IPS-18c (cell line): ENCODE data around the gene IPCEF1.
"Not testable (repeated sequence)": the region's sequence is repeated elsewhere in the genome, so short reads cannot be mapped to it uniquely, and the experiment has no call there.

ENCODE experiments used
- H3K4me3 ChIP-seq: 2 replicates; pipeline ENCODE4 v1.7.0; 2013; ENCODE audit warnings: low read depth, mild to moderate bottlenecking, low read length, moderate library complexity; ENCODE audit not compliant: insufficient read depth
- H3K9me3 ChIP-seq: one replicate; pipeline ENCODE4 v1.6.1; 2013; ENCODE audit warnings: mild to moderate bottlenecking, low read length, moderate library complexity; ENCODE audit not compliant: control insufficient read depth, insufficient read depth

IPCEF1 gene

DNA sequence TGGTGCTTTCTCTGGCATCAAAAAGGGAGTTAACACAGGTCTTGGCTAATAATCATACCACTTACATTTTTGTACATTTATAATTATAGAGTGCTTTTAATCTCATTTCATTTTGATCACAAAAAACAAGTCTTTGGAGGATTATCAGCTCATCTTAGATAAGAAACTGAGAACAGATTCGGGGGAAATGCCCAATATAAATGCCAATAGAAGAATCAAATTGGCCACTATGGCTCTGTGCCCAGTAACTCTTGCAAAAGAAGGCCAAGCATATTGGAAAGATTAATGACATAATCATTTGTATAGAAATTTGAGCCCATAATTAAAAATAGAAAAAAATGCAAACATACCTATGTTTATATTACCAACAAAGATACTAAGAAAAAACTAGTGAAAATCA lies 42.5 kb downstream of the IPCEF1 start:
- no peaks in the 10 kb centered on the region for H3K9me3 ChIP-seq

DNA sequence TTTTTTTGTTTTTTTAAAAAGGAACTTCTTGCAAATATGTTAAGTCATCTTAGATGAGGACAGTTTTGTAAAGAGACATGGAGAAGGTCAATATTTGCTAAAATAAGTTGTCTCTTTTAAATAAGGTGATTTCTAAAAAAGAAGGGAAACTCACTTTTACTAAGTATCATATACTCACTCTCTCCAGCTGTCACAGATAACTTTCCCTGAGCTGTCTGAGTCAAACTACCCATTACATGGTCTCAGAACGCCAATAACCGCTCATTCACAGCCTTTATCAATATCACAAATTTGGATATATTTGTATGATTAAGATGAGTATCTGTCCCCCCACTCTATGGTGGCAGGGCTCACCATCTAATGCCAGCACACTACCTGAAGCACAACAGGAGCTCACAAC lies 47.6 kb downstream of the IPCEF1 start:
- Histone ChIP-seq H3K4me3 (no peak overlapping the region), H3K9me3 (peaks cover 4% of the 10 kb centered on the region)

More for the DNA sequence above, 42.5 kb downstream of the IPCEF1 start:
- no peak overlapping the region for H3K4me3 ChIP-seq

DNA sequence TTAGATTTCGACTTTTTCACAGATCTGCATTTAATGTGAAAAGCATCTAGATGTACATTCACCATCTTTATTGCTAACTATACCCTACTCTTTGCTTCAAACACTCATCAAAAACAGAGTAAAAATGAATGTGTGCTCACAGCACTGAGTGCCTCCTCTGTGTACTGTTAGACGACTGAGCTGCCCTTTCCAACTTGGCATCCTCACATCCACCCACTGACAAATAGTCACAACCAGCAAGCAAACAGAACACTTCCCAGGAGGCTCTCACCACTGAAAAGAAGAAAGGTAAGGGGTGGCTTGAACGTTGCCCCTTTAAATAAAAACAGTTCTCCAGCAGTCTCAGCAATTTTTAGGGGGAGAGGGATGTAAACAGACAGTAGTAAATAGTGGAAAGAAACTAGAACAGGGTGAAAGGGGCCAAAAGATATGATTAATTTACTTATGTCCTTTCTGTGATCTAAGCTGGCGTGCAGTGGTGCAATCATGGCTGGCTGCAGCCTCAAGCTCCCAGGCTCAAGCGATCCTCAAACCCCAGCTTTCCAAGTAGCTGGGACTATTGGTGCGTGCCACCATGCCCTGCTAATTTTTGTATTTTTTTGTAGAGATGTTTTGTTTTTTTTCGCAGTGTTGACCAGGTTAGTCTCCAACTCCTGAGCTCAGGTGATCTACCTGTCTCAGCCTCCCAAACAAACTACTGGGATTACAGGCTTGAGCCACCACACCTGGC lies 48.7 kb downstream of the IPCEF1 start:
- H3K4me3 ChIP-seq, result no peak overlapping the region
- peaks cover 4% of the 10 kb centered on the region for H3K9me3 ChIP-seq

DNA sequence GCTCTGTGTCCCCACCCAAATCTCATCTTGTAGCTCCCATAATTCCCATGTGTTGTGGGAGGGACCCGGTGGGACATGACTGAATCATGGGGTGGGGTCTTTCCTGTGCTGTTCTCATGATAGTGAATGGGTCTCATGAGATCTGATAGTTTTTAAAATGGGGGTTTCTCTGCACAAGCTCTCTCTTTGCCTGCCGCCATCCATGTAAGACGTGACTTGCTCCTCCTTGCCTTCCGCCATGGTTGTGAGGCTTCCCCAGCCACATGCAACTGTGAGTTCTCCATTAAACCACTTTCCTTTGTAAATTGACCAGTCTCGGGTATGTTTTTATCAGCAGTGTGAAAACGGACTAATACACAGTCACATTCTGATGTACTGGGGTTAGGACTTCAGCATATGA lies 49.5 kb downstream of the IPCEF1 start:
- not testable (repeated sequence) for H3K4me3 ChIP-seq, H3K9me3 ChIP-seq

DNA sequence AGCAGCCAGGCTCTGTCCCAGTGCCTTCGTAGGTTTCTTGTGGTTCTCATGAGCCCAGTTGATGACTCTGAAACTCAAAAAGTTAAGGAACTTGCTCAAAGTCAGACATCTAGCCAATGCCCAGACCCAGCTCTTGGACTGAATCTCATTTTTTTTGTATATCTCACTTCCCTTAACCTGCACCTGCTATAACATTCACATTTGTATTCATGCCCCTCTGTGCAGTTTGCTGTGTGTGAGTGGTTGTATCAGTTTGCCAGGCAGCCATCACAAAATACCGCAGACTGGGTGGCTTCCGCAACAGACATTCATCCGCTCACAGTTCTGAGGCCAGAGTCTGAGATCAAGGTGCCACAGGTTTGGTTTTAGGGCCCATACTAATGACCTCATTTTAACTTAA lies 49.9 kb downstream of the IPCEF1 start:
- Histone ChIP-seq H3K9me3 (peaks cover 4% of the 10 kb centered on the region), H3K4me3 (no peak overlapping the region)

DNA sequence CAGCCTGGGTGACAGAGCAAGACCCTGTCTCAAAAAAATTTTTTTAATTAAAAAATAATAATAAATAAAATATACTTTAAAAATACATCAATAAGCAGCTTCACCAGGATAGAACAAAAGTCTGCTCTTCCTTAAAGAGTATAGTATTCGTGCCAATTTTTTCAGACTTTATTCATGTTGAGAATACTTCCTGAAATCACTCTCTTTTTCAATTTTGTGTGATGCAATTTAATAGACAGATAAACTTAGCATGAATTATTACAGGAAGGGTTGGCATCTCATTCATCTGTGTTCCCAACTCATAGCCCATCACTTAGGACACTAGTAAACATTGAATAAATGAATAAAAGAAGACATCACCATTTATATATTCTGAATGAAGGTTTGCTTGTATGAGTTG lies 52.4 kb downstream of the IPCEF1 start:
- Histone ChIP-seq H3K9me3 (peaks cover 4% of the 10 kb centered on the region), H3K4me3 (no peak overlapping the region)

DNA sequence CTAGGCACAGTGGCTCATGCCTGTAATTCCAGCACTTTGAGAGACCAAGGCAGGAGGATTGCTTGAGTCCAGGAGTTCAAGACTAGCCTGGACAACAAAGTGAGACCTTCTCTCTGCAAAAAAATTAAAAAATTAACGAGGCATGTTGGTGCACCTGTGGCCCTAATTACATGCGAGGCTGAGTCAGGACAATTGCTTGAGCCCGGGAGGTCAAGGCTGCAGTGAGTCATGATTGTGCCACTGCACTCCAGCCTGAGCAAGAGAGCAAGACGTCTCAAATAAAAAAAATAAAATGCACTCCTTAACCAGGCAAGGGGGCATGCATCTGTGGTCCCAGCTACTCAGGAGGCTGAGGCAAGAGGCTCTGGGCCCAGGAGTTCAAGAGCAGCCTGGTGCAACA lies 53.0 kb downstream of the IPCEF1 start:
- H3K4me3 ChIP-seq, H3K9me3 ChIP-seq: not testable (repeated sequence)

DNA sequence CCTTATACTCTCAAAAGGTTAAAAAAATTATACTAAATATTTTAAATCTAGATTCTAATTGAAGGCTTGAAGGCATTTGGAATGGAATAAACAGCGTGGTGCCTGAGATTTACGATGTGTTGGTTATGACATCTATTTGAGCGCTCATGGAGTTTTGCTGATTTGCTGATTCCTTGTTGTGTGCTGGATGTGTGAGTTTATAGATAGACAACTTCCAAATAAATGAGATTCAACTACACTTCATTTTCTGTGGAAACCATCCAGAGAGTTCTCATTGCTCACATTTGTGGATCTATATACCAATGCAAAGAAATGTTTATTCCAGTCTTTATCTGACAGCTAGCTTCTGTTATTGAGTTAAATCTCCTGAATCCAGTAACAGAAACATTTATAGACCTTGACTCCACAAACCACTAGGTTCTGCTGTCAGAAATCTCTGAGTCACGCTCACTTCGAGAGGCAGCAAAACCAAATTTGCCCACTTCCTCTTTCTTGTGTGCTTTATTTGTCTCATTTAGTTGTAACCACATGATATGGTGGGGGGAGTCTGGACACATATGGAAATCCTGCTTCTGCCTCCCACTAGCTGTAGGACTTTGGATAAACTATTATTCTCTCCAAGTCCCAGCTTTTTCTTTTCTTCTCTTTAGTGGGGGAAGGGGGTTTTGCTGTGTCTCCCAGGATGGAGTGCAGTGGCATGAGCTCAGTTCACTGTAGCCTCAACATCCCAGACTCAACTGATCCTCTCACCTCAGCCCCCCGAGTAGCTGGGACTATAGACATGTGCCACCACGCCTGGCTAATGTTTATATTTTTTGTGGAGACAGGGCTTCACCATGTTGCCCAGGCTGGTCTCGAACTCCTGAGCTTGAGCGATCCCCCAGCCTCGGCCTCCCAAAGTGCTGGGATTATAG lies 54.5 kb downstream of the IPCEF1 start:
- peaks cover 2% of the 10 kb centered on the region for H3K9me3 ChIP-seq

DNA sequence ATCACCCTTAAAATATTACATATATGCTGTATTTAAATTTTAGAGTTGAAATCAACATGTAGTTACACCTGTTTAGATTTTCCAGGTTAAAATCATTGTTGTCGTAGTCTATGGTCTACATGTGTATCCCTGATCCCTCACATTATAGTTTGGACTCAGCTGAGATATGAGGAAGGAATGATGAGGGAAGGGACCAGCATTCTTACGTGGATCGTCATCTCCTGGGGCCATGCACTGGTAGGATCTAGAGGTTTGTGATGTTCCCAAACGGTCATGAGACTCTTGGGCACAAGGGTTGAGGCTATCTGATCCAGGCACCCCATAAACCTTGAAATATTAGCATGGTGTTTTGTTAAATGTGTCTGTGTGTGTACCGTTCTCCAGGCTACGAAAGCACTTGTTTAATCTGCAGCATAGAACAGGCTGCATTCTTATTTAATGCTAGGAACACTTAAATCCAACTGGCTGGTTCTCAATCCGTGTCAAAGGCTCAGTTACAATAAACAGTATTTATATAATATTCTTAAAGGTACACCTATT lies 55.4 kb downstream of the IPCEF1 start:
- Histone ChIP-seq H3K4me3 (no peak overlapping the region), H3K9me3 (no peaks in the 10 kb centered on the region)

More for the DNA sequence above, 54.5 kb downstream of the IPCEF1 start:
- no peak overlapping the region for H3K4me3 ChIP-seq

DNA sequence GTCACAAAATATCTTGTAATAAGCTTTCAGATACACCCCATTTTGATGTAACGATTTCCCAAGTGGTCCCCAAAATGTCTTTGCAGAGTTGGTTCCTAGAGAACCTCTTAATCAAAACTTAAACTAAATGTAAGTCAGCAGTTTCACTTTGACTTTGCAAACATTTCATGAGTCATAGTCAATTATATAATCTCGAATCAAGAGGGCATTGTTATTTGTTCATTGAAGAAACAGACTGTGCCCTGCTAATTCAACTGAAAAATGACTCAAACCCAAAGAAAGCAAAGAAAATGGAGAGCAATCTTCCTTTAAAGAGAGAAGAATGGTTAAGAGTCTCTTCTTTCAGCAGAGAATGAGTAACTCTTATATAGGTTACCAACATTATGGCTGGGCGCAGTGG lies 58.3 kb downstream of the IPCEF1 start:
- Histone ChIP-seq H3K9me3 (no peaks in the 10 kb centered on the region), H3K4me3 (no peak overlapping the region)

DNA sequence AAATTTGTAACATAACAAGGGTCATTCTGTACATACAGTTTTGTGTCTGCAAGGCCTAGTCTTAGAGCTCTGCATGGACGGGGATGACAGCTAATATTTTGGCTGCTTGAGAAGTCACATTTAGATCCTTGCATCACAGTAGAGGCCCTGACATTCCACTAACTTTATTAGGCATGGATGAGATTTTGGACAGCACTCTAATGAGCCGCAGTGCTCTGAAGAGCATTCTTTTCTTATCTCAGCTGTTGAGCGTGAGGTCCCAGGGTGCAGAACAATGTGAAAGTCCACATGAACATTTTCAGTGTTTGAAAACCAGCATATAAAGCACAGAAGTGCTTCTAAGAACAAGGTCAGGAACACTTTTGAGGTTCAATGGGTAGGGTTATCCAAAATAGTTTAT lies 58.9 kb downstream of the IPCEF1 start:
- H3K9me3 ChIP-seq, result no peaks in the 10 kb centered on the region
- H3K4me3 ChIP-seq, result no peak overlapping the region

DNA sequence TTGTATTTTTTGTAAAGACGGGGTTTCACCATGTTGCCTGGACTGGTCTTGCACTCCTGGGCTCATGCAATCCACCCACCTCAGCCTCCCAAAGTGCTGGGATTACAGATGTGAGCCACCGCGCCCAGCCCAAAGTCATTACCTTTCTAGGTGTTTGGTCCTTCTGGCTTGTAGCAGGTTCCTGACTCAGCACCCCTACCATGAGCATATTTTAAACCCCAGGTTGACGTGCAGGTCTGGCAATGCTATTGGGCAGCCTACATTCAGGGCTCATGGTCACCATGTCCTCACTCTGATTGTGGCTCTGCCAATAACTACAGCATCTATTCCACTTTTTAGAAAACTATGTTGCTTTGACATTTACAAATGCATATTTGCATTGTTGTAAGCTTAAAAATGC lies 59.4 kb downstream of the IPCEF1 start:
- no peaks in the 10 kb centered on the region for H3K9me3 ChIP-seq

DNA sequence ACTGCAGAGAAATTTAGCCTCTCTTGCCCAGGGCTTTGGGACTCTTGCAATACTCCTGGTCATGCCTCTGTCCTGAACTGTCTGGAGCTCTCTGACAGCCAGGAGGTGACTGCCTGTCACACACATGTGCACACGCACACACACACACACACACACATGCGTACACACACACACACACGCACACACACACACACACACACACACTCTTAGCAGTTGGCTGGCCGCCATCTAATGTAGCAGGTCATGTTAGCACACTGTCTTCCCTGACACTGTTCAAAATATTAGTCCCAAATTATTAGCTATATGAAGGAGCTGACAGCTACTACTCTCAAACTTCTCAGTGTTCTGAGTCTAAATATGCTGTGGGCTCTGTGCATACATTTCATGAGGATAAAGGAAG lies 60.9 kb downstream of the IPCEF1 start:
- no peaks in the 10 kb centered on the region for H3K9me3 ChIP-seq

More for the DNA sequence above, 59.4 kb downstream of the IPCEF1 start:
- no peak overlapping the region for H3K4me3 ChIP-seq

DNA sequence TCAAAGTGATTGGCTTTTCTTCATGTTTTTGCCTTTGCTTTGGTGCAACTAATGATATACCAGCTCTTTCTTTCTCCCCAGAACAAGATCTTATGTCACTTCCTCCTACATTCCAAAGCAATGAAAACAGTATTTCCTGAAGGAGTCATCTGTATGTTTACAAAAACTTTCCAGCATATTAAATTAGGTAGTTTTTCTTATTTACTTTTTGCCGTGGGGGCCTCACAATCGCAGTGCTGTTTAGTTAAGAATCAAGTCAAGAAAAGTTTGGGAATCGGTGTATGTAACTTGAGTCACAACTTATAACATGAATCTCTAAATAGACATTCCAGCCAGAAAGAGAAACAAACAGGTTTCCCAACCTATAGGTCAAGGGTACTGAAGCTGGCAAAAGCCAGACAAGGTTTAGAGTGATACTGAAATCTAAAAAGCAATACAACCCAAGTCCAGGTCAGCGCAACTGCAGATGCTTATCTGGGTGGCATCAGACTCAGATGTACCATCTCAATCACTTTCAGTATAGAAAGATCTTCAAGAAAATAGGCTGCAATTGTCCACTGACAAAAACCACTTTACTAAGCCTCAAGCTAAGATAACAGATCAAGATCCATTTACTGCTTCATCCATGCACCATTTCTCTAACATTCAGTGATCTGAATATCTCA lies 63.6 kb downstream of the IPCEF1 start:
- Histone ChIP-seq H3K4me3 (no peak overlapping the region), H3K9me3 (no peaks in the 10 kb centered on the region)

More for the DNA sequence above, 60.9 kb downstream of the IPCEF1 start:
- no peak overlapping the region for H3K4me3 ChIP-seq

DNA sequence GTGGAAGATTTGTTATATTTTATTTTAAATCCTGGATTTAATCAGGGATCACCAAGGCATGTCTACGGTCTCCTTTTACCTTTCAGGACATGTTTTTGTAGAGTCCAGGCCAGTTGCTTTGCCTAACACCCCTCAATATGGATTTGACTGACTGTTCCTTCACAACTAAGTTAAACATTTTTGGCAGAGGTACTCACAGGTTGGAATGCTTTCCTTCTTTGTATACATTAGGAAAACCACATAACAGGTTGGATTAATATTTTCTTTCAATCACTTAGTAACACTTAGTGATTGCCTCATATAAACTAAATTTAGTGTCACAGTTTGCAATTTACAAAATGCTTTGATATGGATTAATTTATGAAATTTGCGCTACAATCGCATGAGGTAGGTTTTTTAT lies 64.5 kb downstream of the IPCEF1 start:
- no peak overlapping the region for H3K4me3 ChIP-seq
- no peaks in the 10 kb centered on the region for H3K9me3 ChIP-seq

DNA sequence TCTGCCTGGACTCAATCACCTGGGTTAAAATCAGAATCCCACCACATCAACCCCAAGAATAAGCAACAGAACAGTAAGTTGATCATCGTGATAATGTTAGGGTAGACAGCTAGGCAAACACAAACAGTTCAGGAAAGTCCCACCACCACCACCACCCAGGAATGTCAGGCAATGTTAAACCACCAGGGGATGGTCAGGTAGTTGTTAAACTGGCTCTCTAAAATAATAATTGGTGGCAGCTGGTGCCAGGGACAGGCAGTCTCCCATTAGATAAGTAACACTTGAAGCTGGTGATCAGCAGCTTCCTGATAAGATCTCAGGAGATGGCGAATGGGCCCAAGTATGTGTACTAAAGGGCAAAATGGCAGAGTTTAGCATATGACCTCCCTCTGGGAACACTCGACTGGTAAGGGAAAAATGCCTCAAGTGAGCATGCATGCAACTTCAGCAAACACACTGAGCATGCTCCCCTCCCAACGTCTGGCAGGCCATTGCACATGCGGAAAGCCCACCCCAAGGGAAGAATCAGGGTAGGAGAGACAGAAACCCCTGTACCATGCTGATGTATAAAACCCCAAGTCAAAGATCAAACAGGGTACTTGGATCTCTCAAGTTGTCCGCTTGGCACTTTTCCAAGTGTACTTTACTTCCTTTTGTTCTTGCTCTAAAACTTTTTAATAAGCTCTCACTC lies 66.6 kb downstream of the IPCEF1 start:
- Histone ChIP-seq H3K4me3 (no peak overlapping the region), H3K9me3 (no peaks in the 10 kb centered on the region)

DNA sequence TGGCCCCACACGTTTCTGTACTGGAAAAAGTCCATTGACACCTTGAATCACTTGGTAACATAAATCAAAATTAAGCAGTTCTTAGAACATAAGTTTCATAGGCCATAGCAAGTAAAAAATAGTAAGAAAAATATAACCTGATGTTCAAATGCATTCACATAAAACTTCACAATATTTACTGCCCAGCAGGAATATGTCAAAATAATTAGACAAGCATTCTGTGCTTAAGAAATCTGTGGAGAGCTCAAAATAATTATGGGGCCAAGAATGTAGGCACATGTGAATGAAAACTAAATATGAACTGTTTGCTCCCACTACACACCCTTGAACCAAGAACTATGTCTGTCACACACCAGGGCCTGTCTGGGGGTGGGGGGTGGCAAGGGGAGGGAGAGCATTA lies 70.8 kb downstream of the IPCEF1 start:
- Histone ChIP-seq H3K9me3 (no peaks in the 10 kb centered on the region), H3K4me3 (no peak overlapping the region)
